K562 (cell line): ENCODE measurements around the gene GPR15LG. TPM values are rescaled to one million over a fixed set of nuclear protein-coding genes. Genes with fewer than 3 reads are reported as not detected.

Source experiments
- CBX2 ChIP-seq: fragments of 200-600 bp; sonication (generic); IDR thresholded peaks from one replicate; pipeline ENCODE4 v1.6.1; 2012; ENCODE audit warnings: mild to moderate bottlenecking, low read length, inconsistent platforms; ENCODE audit not compliant: insufficient read depth, poor library complexity, severe bottlenecking
- CBX3 ChIP-seq, 2 experiments: IDR thresholded peaks; 1 replicate in 1 of 2; 2 replicates in 1 of 2; pipeline ENCODE4 v1.6.1; 2012; ENCODE audit warnings: inconsistent platforms in 2 of 2, low read length in 2 of 2, borderline replicate concordance in 1 of 2, control low read depth in 1 of 2
- CEBPB ChIP-seq: fragments of 450-650 bp; IDR thresholded peaks from 2 replicates; pipeline ENCODE4 v1.6.1; 2016; ENCODE audit warnings: missing genetic modification characterization, missing compliant biosample characterization
- FOXM1 ChIP-seq, 2 experiments: fragments of 450-650 bp in 1 of 2; sonication (generic) in 1 of 2; formaldehyde crosslinking in 1 of 2; IDR thresholded peaks; 2 replicates each; pipeline versions ENCODE4 v1.6.1 to v1.9.0; 2017 to 2022; ENCODE audit warnings: low read depth in 2 of 2, mild to moderate bottlenecking in 2 of 2, missing genetic modification reagents in 1 of 2, moderate library complexity in 1 of 2
- GABPA ChIP-seq: fragments of 200-800 bp; sonication (Bioruptor generic); conservative IDR thresholded peaks from 2 replicates; pipeline ENCODE4 v1.6.1; 2016; ENCODE audit warnings: low read depth, missing genetic modification characterization, missing compliant biosample characterization
- GTF2E2 ChIP-seq: fragments of 200-800 bp; sonication (Bioruptor generic); IDR thresholded peaks from 2 replicates; pipeline ENCODE4 v1.6.1; 2016; ENCODE audit warnings: missing genetic modification characterization, missing compliant biosample characterization
- HDAC6 ChIP-seq: IDR thresholded peaks from 2 replicates; pipeline ENCODE4 v1.6.1; 2012; ENCODE audit warnings: low read depth, mild to moderate bottlenecking, control low read depth, inconsistent platforms, low read length, moderate library complexity
- KLF10 ChIP-seq: fragments of 250-450 bp; sonication (Bioruptor Pico); IDR thresholded peaks from 2 replicates; pipeline ENCODE4 v1.6.1; 2021; ENCODE audit warnings: matching md5 sums
- L3MBTL2 ChIP-seq: fragments of 450-650 bp; IDR thresholded peaks from 2 replicates; pipeline ENCODE4 v1.6.1; 2016; ENCODE audit warnings: mild to moderate bottlenecking, moderate library complexity
- MAFF ChIP-seq: IDR thresholded peaks from 2 replicates; pipeline ENCODE4 v1.6.1; 2012; ENCODE audit warnings: low read length, improper control_type of control experiment
- MBD1 ChIP-seq: fragments of 250-450 bp; sonication (Bioruptor Pico); IDR thresholded peaks from 2 replicates; pipeline ENCODE4 v1.8.0; 2022; ENCODE audit warnings: inconsistent platforms
- MCM2 ChIP-seq: fragments of 450-650 bp; IDR thresholded peaks from 2 replicates; pipeline ENCODE4 v1.6.1; 2017; ENCODE audit warnings: low read depth, mild to moderate bottlenecking
- TAF15 ChIP-seq: fragments of 200-400 bp; formaldehyde crosslinking; IDR thresholded peaks from 2 replicates; pipeline ENCODE4 v1.6.1; 2017; ENCODE audit warnings: mild to moderate bottlenecking, low read depth, low read length, moderate library complexity
- ZNF121 ChIP-seq: sonication (generic); formaldehyde crosslinking; conservative IDR thresholded peaks from 2 replicates; pipeline ENCODE4 v1.8.0; 2022; ENCODE audit warnings: missing genetic modification reagents
- ZNF175 ChIP-seq: fragments of 200-800 bp; sonication (Bioruptor generic); IDR thresholded peaks from 2 replicates; pipeline ENCODE4 v1.6.1; 2016; ENCODE audit warnings: low read depth, mild to moderate bottlenecking, missing genetic modification characterization, missing compliant biosample characterization
- ZNF253 ChIP-seq: fragments of 250-450 bp; sonication (Bioruptor Pico); conservative IDR thresholded peaks from 2 replicates; pipeline ENCODE4 v1.6.1; 2021; ENCODE audit warnings: mild to moderate bottlenecking
- ZNF318 ChIP-seq, 2 experiments: fragments of 450-650 bp; IDR thresholded peaks; 2 replicates each; pipeline ENCODE4 v1.6.1; 2016; ENCODE audit warnings: mild to moderate bottlenecking in 2 of 2, borderline replicate concordance in 1 of 2, low read depth in 1 of 2, moderate library complexity in 1 of 2
- polyA plus RNA-seq, 8 experiments: library from polyadenylated mRNA; depleted of rRNA in 4 of 8; stranded (reverse) in 5 of 8; unstranded in 3 of 8; fragments of >200 nt; fragmentation: Nextera tagmentation in 2 of 8; fragmentation: Illumina TruSeq in 1 of 8; extraction: Ambion mirVana in 2 of 8; extraction: Trizol in 1 of 8; gene quantifications; 2 replicates each; pipeline versions ENCODE4 v1.2.1 to v1.2.3, GENCODE V29; 2011 to 2014; ENCODE audit warnings: inconsistent platforms in 1 of 8, missing spikeins in 1 of 8
- total RNA-seq, 7 experiments: library from RNA; depleted of rRNA in 6 of 7; stranded (reverse); fragments of >200 nt in 6 of 7; fragmentation: Illumina TruSeq in 2 of 7; extraction: Trizol in 2 of 7; gene quantifications; 2 replicates each; pipeline versions ENCODE4 v1.2.1 to v1.2.3, GENCODE V29; 2011 to 2021; ENCODE audit warnings: low replicate concordance in 1 of 7

Gene GPR15LG
- total and polyA plus RNA-seq, 9 of the 15 experiments (the other 6 are each of a cell fraction or from before 2014, with no cell fraction given), result 0.51 TPM; not detected in 8

DNA sequence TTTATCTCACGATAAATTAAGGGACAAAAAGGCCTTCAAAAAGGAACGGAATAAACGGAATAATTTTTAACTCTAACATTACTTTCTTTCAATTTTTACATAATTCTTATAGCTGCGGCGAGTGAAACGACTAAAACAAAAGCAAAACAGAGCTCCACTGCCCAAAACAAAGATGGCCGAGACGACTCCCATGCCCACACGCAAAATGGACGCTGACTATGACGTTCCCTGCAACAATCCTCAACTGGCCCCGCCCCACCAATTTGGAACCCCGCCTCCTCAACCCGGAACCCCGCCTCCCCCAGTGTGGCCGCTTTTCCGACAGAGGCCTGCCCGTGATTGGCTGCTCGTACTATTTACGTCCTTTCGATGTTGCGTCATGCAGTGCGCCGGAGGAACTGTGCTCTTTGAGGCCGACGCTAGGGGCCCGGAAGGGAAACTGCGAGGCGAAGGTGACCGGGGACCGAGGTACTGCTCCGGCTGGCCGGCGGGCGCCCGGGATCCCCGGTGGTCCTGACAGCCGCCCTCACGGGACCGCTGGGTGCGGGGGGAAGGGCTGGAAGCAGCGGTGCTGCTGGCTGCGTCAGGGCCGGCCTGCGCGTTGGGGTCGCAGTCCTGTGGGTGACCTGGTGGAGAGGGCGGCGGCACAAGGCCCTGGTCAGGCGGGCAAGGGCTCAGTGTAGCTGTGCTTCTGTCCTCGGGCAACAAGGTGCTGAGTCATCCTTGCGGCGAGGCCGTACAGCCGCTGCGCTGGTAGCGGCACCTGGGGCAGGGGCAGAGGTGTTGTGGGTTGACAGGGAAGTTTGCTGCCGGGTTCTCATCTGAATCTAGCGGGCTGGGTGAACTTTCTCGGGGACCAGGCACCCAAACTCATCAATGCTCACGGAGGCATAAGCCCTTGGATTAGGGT, 34.2 kb upstream of the GPR15LG start, which contains the start of gene GHITM (continued):
- TF ChIP-seq HDAC6 (no peak), ZNF318 (IDR thresholded peaks at IDR 0.05; ENCODE audit: borderline replicate concordance in 1 of 2, low read depth in 1 of 2) (no peak), L3MBTL2 (peak; percentile 44; the same call in 1 of the 2 replicates), TAF15 (no peak), GABPA (tag) (peak; percentile 96), MCM2 (no peak), CBX3 (IDR thresholded peaks at IDR 0.05; ENCODE audit: borderline replicate concordance in 1 of 2, low read length in 2 of 2) (no peak), CBX2 (no peak), ZNF253 (CRISPR knock-in tag) (no peak), KLF10 (CRISPR knock-in tag) (no peak), ZNF175 (peak; percentile 70), ZNF121 (no peak), MBD1 (no peak), MAFF (peak; percentile 58), GTF2E2 (tag) (peak; percentile 87), FOXM1 (IDR thresholded peaks at IDR 0.05; ENCODE audit: low read depth) (no peak), FOXM1 (CRISPR knock-in tag; IDR thresholded peaks at IDR 0.05; ENCODE audit: low read depth) (no peak; the same call in none of the 2 replicates), CEBPB (tag) (peak; percentile 97)
